Mesodermal cell (in vitro differentiated cells): ENCODE results near the gene LBH. TPM values are rescaled to one million over a fixed set of nuclear protein-coding genes. Genes with fewer than 3 reads are reported as not detected.

Experiments
- H3K27ac ChIP-seq: 2 replicates; pipeline ENCODE4 v1.7.0; 2013; ENCODE audit warnings: mild to moderate bottlenecking, low read depth, low read length, moderate library complexity; ENCODE audit not compliant: severe bottlenecking
- H3K36me3 ChIP-seq: 2 replicates; pipeline ENCODE4 v1.7.1; 2013; ENCODE audit warnings: mild to moderate bottlenecking, low read length, moderate library complexity; ENCODE audit not compliant: control insufficient read depth, insufficient read depth
- H3K4me1 ChIP-seq: one replicate; pipeline ENCODE4 v1.7.1; 2013; ENCODE audit warnings: mild to moderate bottlenecking, low read length; ENCODE audit not compliant: insufficient read depth, control insufficient read depth, poor library complexity, severe bottlenecking
- H3K4me3 ChIP-seq: 2 replicates; pipeline ENCODE4 v1.7.0; 2013; ENCODE audit warnings: low read length, control low read depth, mild to moderate bottlenecking; ENCODE audit not compliant: insufficient read depth, poor library complexity, severe bottlenecking; ENCODE audit errors: extremely low read depth
- H3K9me3 ChIP-seq: 2 replicates; pipeline ENCODE4 v1.7.1; 2013; ENCODE audit warnings: mild to moderate bottlenecking, low read length, moderate library complexity; ENCODE audit not compliant: control insufficient read depth
- WGBS, 2 experiments: methylation state at CpG; one replicate each; pipeline ENCODE4 v1.1.5; 2013; ENCODE audit warnings: missing lambda C conversion rate in 2 of 2; ENCODE audit not compliant: insufficient coverage in 2 of 2; 5-methylcytosine and 5-hydroxymethylcytosine counted together
- polyA plus RNA-seq, 2 experiments: library from polyadenylated mRNA; stranded (reverse); fragments of 50-300 nt; gene quantifications; one replicate each; pipeline ENCODE4 v1.2.3, GENCODE V29; 2013

LBH gene
- 69.1 TPM for polyA plus RNA-seq (2013, experiment 1 of 2)
- 71.0 TPM for polyA plus RNA-seq (2013, experiment 2 of 2)

DNA sequence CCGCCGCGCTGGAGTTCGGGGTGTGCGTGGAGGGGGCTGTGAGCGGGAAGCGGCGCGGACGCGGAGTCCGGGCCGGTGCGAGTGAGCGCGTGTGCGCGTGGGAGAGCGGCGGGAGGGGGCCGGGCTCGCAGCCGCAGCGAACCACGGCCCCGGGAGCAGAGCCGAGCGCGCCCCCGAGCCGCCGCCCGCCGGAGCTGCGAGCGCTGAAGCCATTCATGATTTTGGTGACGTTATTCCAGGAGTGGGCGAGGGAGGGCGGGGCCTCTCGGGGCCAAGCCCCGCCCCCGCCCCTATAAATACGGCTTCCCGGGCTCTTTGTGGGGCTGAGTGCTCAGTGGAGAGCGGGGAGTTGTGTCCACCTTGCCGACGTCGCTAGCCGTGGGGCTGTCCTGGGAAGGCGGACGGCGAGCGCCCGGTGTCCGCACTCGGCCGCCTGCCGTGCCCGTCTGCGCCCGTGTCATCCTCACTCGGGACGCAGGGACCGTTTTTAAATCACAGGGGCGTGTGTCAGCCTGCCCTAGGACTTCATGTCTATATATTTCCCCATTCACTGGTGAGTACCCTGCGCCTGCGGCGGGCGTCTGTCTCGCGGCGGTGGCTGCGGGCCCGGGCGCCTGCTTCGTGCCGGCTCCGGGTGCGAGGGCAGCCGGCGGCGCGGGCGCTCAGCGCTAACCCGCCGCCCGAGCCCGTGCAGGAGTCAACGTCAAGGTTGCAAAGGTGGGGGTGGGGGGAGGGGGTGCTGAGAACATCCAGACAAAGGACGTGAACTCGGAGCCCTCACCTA, at the start of gene LBH:
Gene LBH (plus strand): TSS at position 323 of the 784 bp plus-strand sequence. CDS start 205 bp downstream, at position 528.
- Histone ChIP-seq H3K27ac (peak within 1 kb of the TSS; percentile 79), H3K4me3 (peak within 1 kb of the TSS; percentile 70), H3K4me1 (peaks cover 16% of the 10 kb centered on the region), H3K9me3 (no peaks in the 10 kb centered on the region), H3K36me3 (peaks cover 22% of the 10 kb centered on the region)
- 0 to 1% methylated on average over 45 to 70 of the region's 92 CpGs for WGBS, 2 experiments

- H3K4me1 ChIP-seq, result no peaks in the 10 kb centered on the region
- 80 to 97% methylated on average over 2 to 5 of the region's 5 CpGs for WGBS, 2 experiments
- H3K27ac ChIP-seq, result no peak overlapping the region
Observed at GRCh38 chr2:30184035-30184434, 47.3 kb upstream of the LBH start.

GRCh38 chr2:30185178-30185577, 46.2 kb upstream of the LBH start:
- H3K9me3 ChIP-seq, result peaks cover 10% of the 10 kb centered on the region
- 90 to 100% methylated on average over 1 to 2 of the region's 4 CpGs for WGBS, 2 experiments
- H3K4me3 ChIP-seq, result no peak overlapping the region
- no peak overlapping the region for H3K27ac ChIP-seq
- H3K4me1 ChIP-seq, result no peaks in the 10 kb centered on the region
- H3K36me3 ChIP-seq, result no peaks in the 10 kb centered on the region

More at GRCh38 chr2:30184035-30184434, 47.3 kb upstream of the LBH start:
- no peaks in the 10 kb centered on the region for H3K9me3 ChIP-seq
- no peaks in the 10 kb centered on the region for H3K36me3 ChIP-seq
- H3K4me3 ChIP-seq, result no peak overlapping the region

- H3K9me3 ChIP-seq, result peaks cover 10% of the 10 kb centered on the region
- peaks cover 4% of the 10 kb centered on the region for H3K4me1 ChIP-seq
- H3K27ac ChIP-seq, result no peak overlapping the region
- WGBS, 2 experiments, result 93% methylated on average over 2 of the region's 2 CpGs; no CpG with 5 or more reads in 1 of the 2 experiments
- H3K4me3 ChIP-seq, result no peak overlapping the region
- no peaks in the 10 kb centered on the region for H3K36me3 ChIP-seq
Observed at GRCh38 chr2:30188292-30188691, 43.0 kb upstream of the LBH start.

DNA sequence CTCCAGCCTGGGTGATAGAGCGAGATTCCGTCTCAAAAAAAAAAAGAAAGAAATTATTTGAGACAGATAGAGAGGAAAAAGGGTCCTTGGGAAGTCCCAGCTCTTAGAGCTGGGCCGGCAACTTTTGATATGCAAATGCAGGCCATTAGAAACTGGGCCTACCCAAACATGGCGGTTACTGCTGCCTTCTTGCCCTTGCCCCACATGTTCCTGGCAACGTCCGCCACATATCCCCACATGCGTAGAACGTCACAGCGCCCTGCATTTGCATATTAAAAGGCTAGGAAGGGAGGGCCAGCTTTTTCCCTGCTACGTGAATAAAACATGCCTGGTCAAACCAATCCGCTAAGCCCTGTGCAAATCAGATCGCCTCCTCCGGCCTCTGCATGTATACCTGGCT, 40.7 kb upstream of the LBH start:
- Histone ChIP-seq H3K9me3 (peaks cover 10% of the 10 kb centered on the region), H3K27ac (no peak overlapping the region), H3K4me1 (peaks cover 11% of the 10 kb centered on the region), H3K36me3 (no peaks in the 10 kb centered on the region), H3K4me3 (no peak overlapping the region)
- WGBS, 2 experiments, result 83 to 88% methylated on average over 10 to 13 of the region's 13 CpGs

- Histone ChIP-seq H3K36me3 (no peaks in the 10 kb centered on the region), H3K27ac (no peak overlapping the region), H3K9me3 (peaks cover 10% of the 10 kb centered on the region), H3K4me3 (no peak overlapping the region), H3K4me1 (peaks cover 11% of the 10 kb centered on the region)
- 86 to 97% methylated on average over 8 of the region's 10 CpGs for WGBS, 2 experiments
Observed at GRCh38 chr2:30191107-30191506, 40.2 kb upstream of the LBH start.

DNA sequence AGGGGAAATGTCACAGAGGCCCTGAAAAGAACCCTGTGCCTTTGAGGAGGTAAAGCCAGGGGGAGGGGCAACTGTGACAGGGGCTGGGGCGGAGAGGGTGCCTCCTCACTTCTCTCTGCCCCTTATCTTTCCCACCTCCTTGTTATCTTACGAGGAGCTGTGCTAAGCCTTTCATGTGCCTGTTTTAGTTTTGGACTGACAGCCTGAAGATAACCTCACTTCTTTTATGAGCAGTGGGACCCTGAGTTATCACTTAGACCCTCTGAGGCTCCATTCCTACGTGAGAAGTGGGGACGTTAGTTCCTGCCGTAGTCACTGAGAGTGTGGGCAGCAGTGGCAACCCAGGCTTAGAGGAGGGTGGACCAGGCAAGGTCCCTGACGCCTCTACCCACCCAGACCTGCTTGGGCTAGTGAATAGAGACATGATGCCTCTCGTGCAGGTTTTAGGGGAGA, 39.5 kb upstream of the LBH start:
- H3K36me3 ChIP-seq, result no peaks in the 10 kb centered on the region
- H3K4me1 ChIP-seq, result peaks cover 11% of the 10 kb centered on the region
- WGBS, 2 experiments, result 61 to 64% methylated on average over 4 of the region's 7 CpGs
- peaks cover 10% of the 10 kb centered on the region for H3K9me3 ChIP-seq
- H3K27ac ChIP-seq, result no peak overlapping the region
- no peak overlapping the region for H3K4me3 ChIP-seq

GRCh38 chr2:30192314-30192713, 39.0 kb upstream of the LBH start:
- peaks cover 11% of the 10 kb centered on the region for H3K4me1 ChIP-seq
- H3K9me3 ChIP-seq, result peaks cover 10% of the 10 kb centered on the region
- WGBS, 2 experiments, result 90% methylated on average over 2 of the region's 4 CpGs; no CpG with 5 or more reads in 1 of the 2 experiments
- H3K36me3 ChIP-seq, result no peaks in the 10 kb centered on the region
- H3K27ac ChIP-seq, result no peak overlapping the region
- no peak overlapping the region for H3K4me3 ChIP-seq

DNA sequence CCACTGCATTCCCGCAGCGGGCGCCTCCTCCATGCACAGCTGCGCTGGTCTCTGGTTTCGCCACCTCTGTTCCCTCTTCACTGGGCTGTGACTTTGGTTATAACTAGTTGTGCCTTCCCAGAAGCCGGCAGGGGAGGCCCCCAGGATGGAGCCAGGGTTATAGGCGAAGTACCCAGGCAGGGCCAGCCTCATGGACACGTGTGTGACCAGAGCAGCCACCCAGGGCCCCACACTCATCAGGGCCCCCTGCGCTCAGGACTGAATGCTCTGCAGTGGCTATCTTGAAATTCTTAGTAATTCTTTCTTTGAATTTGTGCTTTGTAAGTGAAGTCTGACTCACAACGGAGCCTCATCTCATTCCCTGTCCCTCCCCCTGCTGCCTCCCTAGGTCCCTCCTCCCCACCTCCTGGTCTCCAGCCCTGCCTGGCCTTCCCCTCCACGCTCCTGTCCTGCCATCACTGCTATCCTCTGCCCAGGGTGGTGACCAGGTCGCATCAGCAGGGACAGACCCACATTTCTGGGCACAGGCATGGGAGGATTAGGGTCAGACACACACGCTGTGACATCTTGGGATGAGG, 38.1 kb upstream of the LBH start:
- Histone ChIP-seq H3K4me1 (peaks cover 11% of the 10 kb centered on the region), H3K27ac (no peak overlapping the region), H3K36me3 (no peaks in the 10 kb centered on the region), H3K9me3 (peaks cover 10% of the 10 kb centered on the region), H3K4me3 (no peak overlapping the region)
- WGBS, 2 experiments, result 76 to 86% methylated on average over 7 to 12 of the region's 13 CpGs

DNA sequence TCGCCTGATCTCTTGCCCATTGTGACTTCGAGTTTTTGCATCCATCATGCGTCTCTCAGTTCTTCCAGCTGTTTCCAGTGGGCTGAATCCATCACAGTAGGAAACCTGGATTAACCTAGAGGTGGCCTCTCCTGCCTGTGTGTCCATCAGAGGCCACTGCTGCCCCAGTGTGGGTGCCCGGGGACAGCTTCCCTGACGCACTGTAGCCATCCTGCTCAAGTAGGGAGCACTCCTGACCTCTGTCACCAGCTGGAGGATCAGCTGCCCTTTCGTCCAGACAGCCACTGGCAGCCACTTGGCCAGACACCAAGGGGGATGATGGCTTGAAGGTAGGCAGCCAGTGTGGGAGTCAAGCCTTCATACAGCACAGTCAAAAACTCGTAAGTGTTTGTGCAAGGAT, 36.9 kb upstream of the LBH start:
- peaks cover 11% of the 10 kb centered on the region for H3K4me1 ChIP-seq
- H3K27ac ChIP-seq, result no peak overlapping the region
- H3K4me3 ChIP-seq, result no peak overlapping the region
- H3K36me3 ChIP-seq, result no peaks in the 10 kb centered on the region
- H3K9me3 ChIP-seq, result peaks cover 8% of the 10 kb centered on the region
- 87 to 91% methylated on average over 7 of the region's 7 CpGs for WGBS, 2 experiments

GRCh38 chr2:30195016-30195415, 36.3 kb upstream of the LBH start:
- 84 to 93% methylated on average over 4 of the region's 4 CpGs for WGBS, 2 experiments
- H3K27ac ChIP-seq, result no peak overlapping the region
- peaks cover 11% of the 10 kb centered on the region for H3K4me1 ChIP-seq
- H3K4me3 ChIP-seq, result no peak overlapping the region
- no peaks in the 10 kb centered on the region for H3K36me3 ChIP-seq
- peaks cover 2% of the 10 kb centered on the region for H3K9me3 ChIP-seq
